Peyer's patch (tissue), 4 donors: ENCODE results near the gene ZDHHC6. TPM values are rescaled to one million over a fixed set of nuclear protein-coding genes. Genes with fewer than 3 reads are reported as not detected.
A peak's percentile ranks its signal among the peaks of the same experiment; 100 is the strongest.

ENCODE experiments used
- DNase-seq, 3 donors: peaks; one replicate each; pipeline ENCODE4 v3.0.0-alpha.2; 2017 to 2019
- H3K27ac ChIP-seq, 4 donors: fragments of 200-600 bp; sonication (generic); one replicate each; pipeline ENCODE4 v1.5.1; 2016 to 2019
- H3K27me3 ChIP-seq, 2 donors: fragments of 200-600 bp; sonication (generic); one replicate each; pipeline ENCODE4 v1.5.1; 2019
- H3K36me3 ChIP-seq, 3 donors: fragments of 200-600 bp; sonication (generic); one replicate each; pipeline ENCODE4 v1.5.1; 2016 to 2019
- H3K4me1 ChIP-seq, 4 donors: fragments of 200-600 bp; sonication (generic); one replicate each; pipeline ENCODE4 v1.5.1; 2016 to 2019
- H3K4me3 ChIP-seq, 4 donors: fragments of 200-600 bp; sonication (generic); 1 replicate in 3 of 4; 2 replicates in 1 of 4; pipeline ENCODE4 v1.5.1; 2016 to 2019; ENCODE audit warnings: mild to moderate bottlenecking in 1 of 4
- H3K9me3 ChIP-seq, 4 donors: fragments of 200-600 bp; sonication (generic); one replicate each; pipeline ENCODE4 v1.5.1; 2016 to 2019; ENCODE audit warnings: mild to moderate bottlenecking in 1 of 4
- POLR2A ChIP-seq, 2 donors: fragments of 450-650 bp; IDR thresholded peaks; one replicate each; pipeline ENCODE4 v1.5.1; 2017; ENCODE audit warnings: antibody characterized with exemption in 2 of 2, mild to moderate bottlenecking in 2 of 2, moderate library complexity in 2 of 2
- total RNA-seq, 4 donors: library from RNA; depleted of rRNA; stranded (reverse); fragments of >200 nt; gene quantifications; one replicate each; pipeline ENCODE4 v1.1.0, GENCODE V29; 2016
- TF ChIP-seq, protein P1 (sequence below), 6 experiments: fragments of 450-650 bp in 4 of 6; fragments of 200-600 bp in 2 of 6; sonication (generic) in 1 of 6; IDR thresholded peaks; one replicate each; pipeline ENCODE4 v1.5.1; 2017 to 2019; ENCODE audit warnings: antibody characterized with exemption in 6 of 6, mild to moderate bottlenecking in 3 of 6, moderate library complexity in 1 of 6

Gene ZDHHC6
- total RNA-seq, 4 donors from 2014 or later = 28.4 to 53.8 (median 38.7) TPM

DNA sequence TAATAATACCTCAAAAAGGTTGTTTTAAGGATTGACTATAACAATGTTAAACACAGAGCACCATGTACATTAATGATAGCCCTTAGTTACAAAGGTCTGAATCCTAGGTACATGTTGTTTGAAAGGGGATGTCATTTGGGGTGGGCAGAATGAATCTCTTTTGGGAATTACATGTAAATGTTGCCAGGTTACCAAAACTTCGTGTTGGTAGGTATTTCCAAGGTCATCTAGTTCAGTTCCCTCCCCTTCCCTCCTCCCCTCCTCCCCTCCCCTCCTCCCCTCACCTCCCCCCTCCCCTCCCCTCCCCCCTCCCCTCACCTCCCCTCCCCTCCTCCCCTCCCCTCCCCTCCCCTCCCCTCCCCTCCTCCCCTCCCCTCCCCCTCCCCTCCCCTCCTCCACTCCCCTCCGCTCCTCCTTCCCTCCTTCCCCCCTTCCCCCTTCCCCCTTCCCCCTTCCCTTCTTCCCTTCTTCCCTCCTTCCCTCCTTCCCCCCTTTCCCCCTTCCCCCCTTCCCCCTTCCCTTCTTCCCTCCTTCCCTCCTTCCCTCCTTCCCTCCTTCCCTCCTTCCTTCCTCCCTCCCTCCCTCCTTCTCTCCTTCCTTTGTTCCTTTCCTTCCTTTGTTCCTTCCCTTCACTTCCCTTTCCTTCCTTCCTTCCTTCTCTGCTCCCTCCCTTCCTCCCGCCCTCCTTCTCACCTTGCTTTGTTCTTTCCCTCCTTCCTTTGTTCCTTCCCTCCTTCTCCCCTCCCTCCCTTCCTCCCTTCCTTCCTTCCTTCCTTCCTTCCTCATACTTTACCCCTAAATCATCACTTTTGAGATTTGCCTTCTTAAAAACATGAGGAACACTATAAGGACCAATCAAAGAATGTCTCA lies 8.4 kb upstream of the ZDHHC6 start:
- Histone ChIP-seq H3K4me3 (no peak overlapping the region), H3K4me1 (no peaks in the 10 kb centered on the region), H3K27ac (no peak overlapping the region), H3K9me3 (no peaks in the 10 kb centered on the region), H3K27me3 (no peaks in the 10 kb centered on the region), H3K36me3 (no peaks in the 10 kb centered on the region)
- no peak for DNase-seq
- TF ChIP-seq, protein P1, sequence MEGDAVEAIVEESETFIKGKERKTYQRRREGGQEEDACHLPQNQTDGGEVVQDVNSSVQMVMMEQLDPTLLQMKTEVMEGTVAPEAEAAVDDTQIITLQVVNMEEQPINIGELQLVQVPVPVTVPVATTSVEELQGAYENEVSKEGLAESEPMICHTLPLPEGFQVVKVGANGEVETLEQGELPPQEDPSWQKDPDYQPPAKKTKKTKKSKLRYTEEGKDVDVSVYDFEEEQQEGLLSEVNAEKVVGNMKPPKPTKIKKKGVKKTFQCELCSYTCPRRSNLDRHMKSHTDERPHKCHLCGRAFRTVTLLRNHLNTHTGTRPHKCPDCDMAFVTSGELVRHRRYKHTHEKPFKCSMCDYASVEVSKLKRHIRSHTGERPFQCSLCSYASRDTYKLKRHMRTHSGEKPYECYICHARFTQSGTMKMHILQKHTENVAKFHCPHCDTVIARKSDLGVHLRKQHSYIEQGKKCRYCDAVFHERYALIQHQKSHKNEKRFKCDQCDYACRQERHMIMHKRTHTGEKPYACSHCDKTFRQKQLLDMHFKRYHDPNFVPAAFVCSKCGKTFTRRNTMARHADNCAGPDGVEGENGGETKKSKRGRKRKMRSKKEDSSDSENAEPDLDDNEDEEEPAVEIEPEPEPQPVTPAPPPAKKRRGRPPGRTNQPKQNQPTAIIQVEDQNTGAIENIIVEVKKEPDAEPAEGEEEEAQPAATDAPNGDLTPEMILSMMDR (IDR thresholded peaks at IDR 0.05) = no peak
- no peak for TF ChIP-seq POLR2A (IDR thresholded peaks at IDR 0.05)

GRCh38 chr10:112448888-112449287 lies 2.2 kb upstream of the ZDHHC6 start:
- DNase-seq = no peak
- Histone ChIP-seq H3K27me3 (no peaks in the 10 kb centered on the region), H3K9me3 (no peaks in the 10 kb centered on the region), H3K4me3 (no peak overlapping the region), H3K27ac (no peak overlapping the region), H3K4me1 (peaks cover 0 to 25% (median 4%) of the 10 kb centered on the region in 4 donors), H3K36me3 (peaks cover 0 to 9% (median 0%) of the 10 kb centered on the region in 3 donors)
- no peak for TF ChIP-seq POLR2A (IDR thresholded peaks at IDR 0.05)

DNA sequence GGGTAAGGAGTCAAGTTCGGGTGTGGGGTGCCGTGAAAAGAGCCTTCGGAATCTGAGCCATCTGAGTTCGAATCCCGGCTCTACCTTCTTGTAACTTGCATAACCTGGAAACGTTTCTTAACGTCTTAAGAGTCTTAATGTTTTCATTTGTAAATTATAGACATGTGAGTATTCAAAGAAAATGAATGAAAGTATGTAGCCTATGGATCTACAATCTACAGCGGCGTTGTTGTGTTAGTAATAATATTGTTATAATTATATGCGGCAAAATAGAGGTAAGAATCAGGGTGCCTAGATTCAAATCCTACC lies 860 bp upstream of the ZDHHC6 start:
- peak overlapping the region; percentile 77 to 96 (median 90) for H3K4me3 ChIP-seq
- DNase-seq = no peak
- peak overlapping the region; percentile 80 to 93 (median 86) for H3K27ac ChIP-seq
- peaks cover 0 to 9% (median 0%) of the 10 kb centered on the region in 3 donors for H3K36me3 ChIP-seq
- no peaks in the 10 kb centered on the region for H3K27me3 ChIP-seq
- H3K4me1 ChIP-seq = peaks cover 0 to 25% (median 4%) of the 10 kb centered on the region in 4 donors
- TF ChIP-seq, protein P1 (IDR thresholded peaks at IDR 0.05) = no peak
- TF ChIP-seq POLR2A (IDR thresholded peaks at IDR 0.05) = no peak
- H3K9me3 ChIP-seq = no peaks in the 10 kb centered on the region

- peaks cover 0 to 16% (median 0%) of the 10 kb centered on the region in 3 donors for H3K36me3 ChIP-seq
- peaks cover 0 to 33% (median 4%) of the 10 kb centered on the region in 4 donors for H3K4me1 ChIP-seq
- peak in 1 of 3 donors; percentile 48 for DNase-seq
- H3K4me3 ChIP-seq = peak overlapping the region; percentile 77 to 96 (median 90)
- H3K27me3 ChIP-seq = no peaks in the 10 kb centered on the region
- H3K9me3 ChIP-seq = no peaks in the 10 kb centered on the region
- TF ChIP-seq, protein P1 (IDR thresholded peaks at IDR 0.05) = no peak
- TF ChIP-seq POLR2A (IDR thresholded peaks at IDR 0.05) = no peak
- H3K27ac ChIP-seq = peak overlapping the region; percentile 80 to 93 (median 86)
Measured at GRCh38 chr10:112446055-112446854, 459 bp downstream of the ZDHHC6 start.

DNA sequence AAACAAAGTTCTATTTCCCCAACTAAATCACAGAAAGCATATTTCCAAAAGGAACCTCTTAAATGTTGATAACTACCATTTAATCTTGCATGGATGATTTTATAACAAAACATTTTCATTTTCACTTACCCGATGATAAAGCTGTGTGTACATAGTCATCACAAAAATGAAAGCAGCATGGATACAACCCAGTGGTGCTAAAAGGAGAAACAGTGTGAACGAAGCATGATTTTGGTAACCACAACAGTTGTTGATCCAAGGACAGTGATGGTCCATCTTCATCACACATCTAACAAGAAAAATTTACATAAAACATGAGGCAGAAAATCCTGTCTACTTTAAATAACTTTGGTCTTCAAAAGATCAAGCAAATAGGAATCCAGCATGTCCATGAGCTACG lies 4.7 kb downstream of the ZDHHC6 start:
- peaks cover 0 to 51% (median under 1%) of the 10 kb centered on the region in 3 donors for H3K36me3 ChIP-seq
- no peaks in the 10 kb centered on the region for H3K9me3 ChIP-seq
- H3K4me3 ChIP-seq = no peak overlapping the region
- no peaks in the 10 kb centered on the region for H3K27me3 ChIP-seq
- no peak overlapping the region for H3K27ac ChIP-seq
- peaks cover 0 to 26% (median 4%) of the 10 kb centered on the region in 4 donors for H3K4me1 ChIP-seq
- TF ChIP-seq POLR2A (IDR thresholded peaks at IDR 0.05) = no peak
- TF ChIP-seq, protein P1 (IDR thresholded peaks at IDR 0.05) = no peak
- DNase-seq = no peak
